T-helper 1 cell (primary cell): ENCODE measurements around the gene PRSS58.

Experiments used
- DNase-seq, 5 donors: peaks; one replicate each; pipeline ENCODE4 v3.0.0-alpha.2; 2012 to 2020
- total RNA-seq, 4 donors: gene quantifications; one replicate each; lab custom pipeline; 2026; lab: John Stamatoyannopoulos, UW

The PRSS58 gene
- total RNA-seq, result 0 reads per million in 4 donors

GRCh38 chr7:142257958-142258357 lies at the start of gene PRSS58:
PRSS58 (minus strand) TSS chr7:142258058; CDS start chr7:142257707, 351 bp downstream.
- no peak for DNase-seq

GRCh38 chr7:142307246-142307900 lies 49.5 kb upstream of the PRSS58 start:
- no peak for DNase-seq

GRCh38 chr7:142303650-142304049 lies 45.8 kb upstream of the PRSS58 start:
- DNase-seq, result peak in 1 of 5 donors; percentile 17

GRCh38 chr7:142301923-142302550 lies 44.2 kb upstream of the PRSS58 start:
- no peak for DNase-seq

GRCh38 chr7:142301299-142301698 lies 43.4 kb upstream of the PRSS58 start:
- DNase-seq, result no peak

- DNase-seq, result peak in 2 of 5 donors; percentile 13 to 43
These were observed 42.8 kb upstream of the PRSS58 start for GRCh38 chr7:142300689-142301088.

- DNase-seq, result no peak
These were observed 41.5 kb upstream of the PRSS58 start for GRCh38 chr7:142299237-142299781.

- no peak for DNase-seq
These were observed 40.8 kb upstream of the PRSS58 start for GRCh38 chr7:142298627-142299026.

GRCh38 chr7:142298009-142298408 lies 40.2 kb upstream of the PRSS58 start:
- DNase-seq, result no peak

- DNase-seq, result no peak
These were observed 22.4 kb upstream of the PRSS58 start for GRCh38 chr7:142280263-142280662.

GRCh38 chr7:142279601-142280000 lies 21.7 kb upstream of the PRSS58 start:
- DNase-seq, result no peak

- DNase-seq, result no peak
These were observed 17.2 kb upstream of the PRSS58 start for GRCh38 chr7:142275028-142275427.

GRCh38 chr7:142272841-142273240 lies 15.0 kb upstream of the PRSS58 start:
- no peak for DNase-seq

GRCh38 chr7:142263598-142264380 lies 5.9 kb upstream of the PRSS58 start:
- DNase-seq, result no peak

GRCh38 chr7:142250705-142251104 lies 7.2 kb downstream of the PRSS58 start:
- no peak for DNase-seq

- DNase-seq, result no peak
These were observed 7.9 kb downstream of the PRSS58 start for GRCh38 chr7:142249918-142250317.

GRCh38 chr7:142248166-142249160 lies 9.4 kb downstream of the PRSS58 start:
- DNase-seq, result no peak

- DNase-seq, result no peak
These were observed 14.0 kb downstream of the PRSS58 start for GRCh38 chr7:142243823-142244222.

- no peak for DNase-seq
These were observed 17.3 kb downstream of the PRSS58 start for GRCh38 chr7:142240546-142240945.

- no peak for DNase-seq
These were observed 26.1 kb downstream of the PRSS58 start for GRCh38 chr7:142231716-142232115.

- no peak for DNase-seq
These were observed 29.2 kb downstream of the PRSS58 start for GRCh38 chr7:142228537-142229104.
